ENCODE data around the gene ABCA10.

ABCA10 gene

DNA sequence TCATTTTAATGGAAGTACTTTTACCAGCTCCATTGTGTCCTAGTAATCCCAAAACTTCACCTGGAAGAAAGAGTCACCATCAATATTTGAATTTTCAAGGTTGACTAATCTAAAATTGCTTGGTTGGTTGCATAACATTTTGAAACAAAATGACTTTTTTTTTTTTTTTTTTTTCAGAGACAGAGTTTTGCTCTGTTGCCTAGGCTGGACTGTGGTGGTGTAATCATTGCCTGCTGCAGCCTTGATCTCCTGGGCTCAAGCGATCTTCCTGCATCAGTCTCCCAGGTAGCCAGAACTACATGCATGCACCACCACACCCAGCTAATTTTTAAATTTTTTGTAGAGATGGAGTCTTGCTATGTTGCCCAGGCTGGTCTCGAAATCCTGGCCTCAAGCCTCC is 74.4 kb downstream of the ABCA10 start:
- Histone ChIP-seq H2AFZ (ENCODE audit: low read length) (no peak overlapping the region), H4K20me1 (ENCODE audit: insufficient read depth, low read length) (no peaks in the 10 kb centered on the region), H3K79me2 (ENCODE audit: insufficient read depth, low read length) (no peaks in the 10 kb centered on the region), H3K9me3 (ENCODE audit: low read length) (no peaks in the 10 kb centered on the region), H3K4me3 (ENCODE audit: low read depth, low read length, poor library complexity, severe bottlenecking) (no peak overlapping the region), H3K4me2 (ENCODE audit: low read length) (no peak overlapping the region), H3K4me1 (ENCODE audit: insufficient read depth, low read length, severe bottlenecking) (no peaks in the 10 kb centered on the region), H3K27ac (ENCODE audit: low read depth, low read length, poor library complexity, severe bottlenecking) (no peak overlapping the region), H3K9ac (ENCODE audit: low read length) (no peak overlapping the region), H3K36me3 (ENCODE audit: insufficient read depth, low read length) (no peaks in the 10 kb centered on the region), H3K27me3 (ENCODE audit: insufficient read depth, low read length) (no peaks in the 10 kb centered on the region), H3K9me2 (ENCODE audit: low read depth, low read length) (peaks cover 3% of the 10 kb centered on the region; the same call in 1 of the 2 replicates), H3F3A (ENCODE audit: insufficient read depth, low read length) (no peaks in the 10 kb centered on the region)
- TF ChIP-seq, protein P1, sequence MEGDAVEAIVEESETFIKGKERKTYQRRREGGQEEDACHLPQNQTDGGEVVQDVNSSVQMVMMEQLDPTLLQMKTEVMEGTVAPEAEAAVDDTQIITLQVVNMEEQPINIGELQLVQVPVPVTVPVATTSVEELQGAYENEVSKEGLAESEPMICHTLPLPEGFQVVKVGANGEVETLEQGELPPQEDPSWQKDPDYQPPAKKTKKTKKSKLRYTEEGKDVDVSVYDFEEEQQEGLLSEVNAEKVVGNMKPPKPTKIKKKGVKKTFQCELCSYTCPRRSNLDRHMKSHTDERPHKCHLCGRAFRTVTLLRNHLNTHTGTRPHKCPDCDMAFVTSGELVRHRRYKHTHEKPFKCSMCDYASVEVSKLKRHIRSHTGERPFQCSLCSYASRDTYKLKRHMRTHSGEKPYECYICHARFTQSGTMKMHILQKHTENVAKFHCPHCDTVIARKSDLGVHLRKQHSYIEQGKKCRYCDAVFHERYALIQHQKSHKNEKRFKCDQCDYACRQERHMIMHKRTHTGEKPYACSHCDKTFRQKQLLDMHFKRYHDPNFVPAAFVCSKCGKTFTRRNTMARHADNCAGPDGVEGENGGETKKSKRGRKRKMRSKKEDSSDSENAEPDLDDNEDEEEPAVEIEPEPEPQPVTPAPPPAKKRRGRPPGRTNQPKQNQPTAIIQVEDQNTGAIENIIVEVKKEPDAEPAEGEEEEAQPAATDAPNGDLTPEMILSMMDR (IDR thresholded peaks at IDR 0.05; ENCODE audit: low read length), result no peak
- TF ChIP-seq EZH2 (IDR thresholded peaks at IDR 0.05; ENCODE audit: borderline replicate concordance, low read length), result no peak

DNA sequence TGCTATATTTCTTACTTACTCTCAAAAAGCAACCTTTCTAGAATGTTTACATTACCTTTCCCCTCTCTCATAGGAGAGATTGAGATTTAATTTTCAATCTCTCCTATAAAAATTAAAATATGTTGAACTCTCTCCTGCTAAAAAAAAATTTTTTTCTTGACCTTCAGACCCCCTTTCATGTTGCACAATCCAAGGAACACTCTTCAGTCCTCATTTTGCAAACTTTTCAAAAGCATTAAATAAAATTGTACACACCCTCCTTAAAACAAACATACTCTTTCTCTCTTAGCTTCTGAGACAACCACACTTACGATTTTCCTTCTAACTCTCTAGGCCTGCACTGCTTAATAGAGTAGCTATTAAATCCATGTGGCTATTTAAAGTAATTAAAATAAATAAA is 78.3 kb downstream of the ABCA10 start:
- H2AFZ ChIP-seq (ENCODE audit: low read length), result no peak overlapping the region
- no peaks in the 10 kb centered on the region for H3K4me1 ChIP-seq (ENCODE audit: insufficient read depth, low read length, severe bottlenecking)
- no peak overlapping the region for H3K27ac ChIP-seq (ENCODE audit: low read depth, low read length, poor library complexity, severe bottlenecking)
- no peaks in the 10 kb centered on the region for H3K79me2 ChIP-seq (ENCODE audit: insufficient read depth, low read length)
- no peaks in the 10 kb centered on the region for H3K9me3 ChIP-seq (ENCODE audit: low read length)
- no peaks in the 10 kb centered on the region for H3K9me2 ChIP-seq (ENCODE audit: low read depth, low read length)
- H3K4me2 ChIP-seq (ENCODE audit: low read length), result no peak overlapping the region
- no peaks in the 10 kb centered on the region for H3F3A ChIP-seq (ENCODE audit: insufficient read depth, low read length)
- TF ChIP-seq, protein P1 (IDR thresholded peaks at IDR 0.05; ENCODE audit: low read length), result no peak
- TF ChIP-seq EZH2 (IDR thresholded peaks at IDR 0.05; ENCODE audit: borderline replicate concordance, low read length), result no peak
- no peaks in the 10 kb centered on the region for H3K36me3 ChIP-seq (ENCODE audit: insufficient read depth, low read length)
- H3K4me3 ChIP-seq (ENCODE audit: low read depth, low read length, poor library complexity, severe bottlenecking), result no peak overlapping the region
- no peaks in the 10 kb centered on the region for H4K20me1 ChIP-seq (ENCODE audit: insufficient read depth, low read length)
- no peaks in the 10 kb centered on the region for H3K27me3 ChIP-seq (ENCODE audit: insufficient read depth, low read length)
- H3K9ac ChIP-seq (ENCODE audit: low read length), result no peak overlapping the region

DNA sequence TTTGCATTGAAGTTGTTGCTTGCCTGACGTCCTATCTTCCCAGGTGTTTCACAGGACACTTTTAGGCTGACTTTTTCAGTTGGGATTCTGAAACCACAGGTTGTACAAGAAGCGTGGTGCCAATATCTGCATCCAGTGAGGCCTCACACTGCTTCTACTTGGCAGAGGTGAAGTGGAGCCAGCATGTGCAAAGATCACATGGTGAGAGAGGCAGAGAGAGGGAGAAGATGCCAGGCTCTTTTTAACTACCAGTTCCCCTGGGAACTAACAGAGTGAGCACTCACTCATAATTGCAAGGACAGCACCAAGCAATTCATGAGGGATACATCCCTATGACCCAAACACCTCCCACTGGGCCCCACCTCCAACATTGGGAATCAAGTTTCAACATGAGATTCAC is 81.2 kb downstream of the ABCA10 start:
- Histone ChIP-seq H3K4me2 (ENCODE audit: low read length) (no peak overlapping the region), H3K9ac (ENCODE audit: low read length) (no peak overlapping the region), H3F3A (ENCODE audit: insufficient read depth, low read length) (no peaks in the 10 kb centered on the region), H3K4me1 (ENCODE audit: insufficient read depth, low read length, severe bottlenecking) (no peaks in the 10 kb centered on the region), H2AFZ (ENCODE audit: low read length) (no peak overlapping the region), H3K27ac (ENCODE audit: low read depth, low read length, poor library complexity, severe bottlenecking) (no peak overlapping the region), H3K4me3 (ENCODE audit: low read depth, low read length, poor library complexity, severe bottlenecking) (no peak overlapping the region), H3K9me2 (ENCODE audit: low read depth, low read length) (no peaks in the 10 kb centered on the region), H3K9me3 (ENCODE audit: low read length) (no peaks in the 10 kb centered on the region), H3K36me3 (ENCODE audit: insufficient read depth, low read length) (no peaks in the 10 kb centered on the region), H3K27me3 (ENCODE audit: insufficient read depth, low read length) (no peaks in the 10 kb centered on the region), H3K79me2 (ENCODE audit: insufficient read depth, low read length) (no peaks in the 10 kb centered on the region), H4K20me1 (ENCODE audit: insufficient read depth, low read length) (no peaks in the 10 kb centered on the region)
- TF ChIP-seq EZH2 (IDR thresholded peaks at IDR 0.05; ENCODE audit: borderline replicate concordance, low read length), result no peak
- TF ChIP-seq, protein P1 (IDR thresholded peaks at IDR 0.05; ENCODE audit: low read length), result no peak

Measured in OCI-LY1 (cell line).